Caco-2 (cell line): ENCODE measurements around the gene MAF. TPM values are rescaled to one million over a fixed set of nuclear protein-coding genes. Genes with fewer than 3 reads are reported as not detected.

ENCODE experiments used
- BruUV-seq: library from RNA; stranded (reverse); fragments of 400-500 nt; replicated peaks from 2 replicates; lab custom pipeline; 2021; lab: Mats Ljungman, UMichigan
- CTCF ChIA-PET: fragments of 300-600 bp; sonication (Branson Sonifier 250); formaldehyde crosslinking; loops from one replicate; lab custom pipeline; 2022; ENCODE audit warnings: antibody characterized with exemption; lab: Charles Lee
- POLR2A ChIA-PET: fragments of 300-600 bp; sonication (Branson Sonifier 250); formaldehyde crosslinking; loops from one replicate; lab custom pipeline; 2022; ENCODE audit warnings: antibody characterized with exemption; lab: Charles Lee
- DNase-seq, 2 experiments: peaks; one replicate each; pipeline versions ENCODE4 v3.0.0 to v3.0.0-alpha.2; 2020 to 2022
- H3K27me3 ChIP-seq: replicated peaks from 2 replicates; pipeline ENCODE4 v1.6.0; 2011; ENCODE audit warnings: low read length; ENCODE audit not compliant: control insufficient read depth, insufficient read depth
- H3K36me3 ChIP-seq: 2 replicates; pipeline ENCODE4 v1.5.1; 2011; ENCODE audit warnings: low read length; ENCODE audit not compliant: control insufficient read depth, insufficient read depth
- H3K4me1 ChIP-seq: fragments of 250-450 bp; sonication (Bioruptor Pico); 2 replicates; pipeline ENCODE4 v1.5.1; 2020; ENCODE audit warnings: mild to moderate bottlenecking
- H3K4me3 ChIP-seq: 2 replicates; pipeline ENCODE4 v1.5.1; 2011; ENCODE audit warnings: low read depth, mild to moderate bottlenecking, control low read depth, low read length
- H3K9me3 ChIP-seq: fragments of 250-450 bp; sonication (Bioruptor Pico); 2 replicates; pipeline ENCODE4 v1.5.1; 2020; ENCODE audit warnings: mild to moderate bottlenecking, moderate library complexity
- H3K27ac Mint-ChIP-seq: one replicate; pipeline ENCODE4 v1.8.0; 2022; ENCODE audit warnings: mixed read lengths; ENCODE audit not compliant: unreplicated experiment
- H3K27me3 Mint-ChIP-seq: one replicate; pipeline ENCODE4 v1.8.0; 2022; ENCODE audit warnings: mixed read lengths; ENCODE audit not compliant: insufficient read depth, unreplicated experiment
- H3K36me3 Mint-ChIP-seq: one replicate; pipeline ENCODE4 v1.8.0; 2022; ENCODE audit warnings: mild to moderate bottlenecking, mixed read lengths; ENCODE audit not compliant: insufficient read depth, unreplicated experiment
- H3K4me1 Mint-ChIP-seq: one replicate; pipeline ENCODE4 v1.8.0; 2022; ENCODE audit warnings: low read depth, mixed read lengths; ENCODE audit not compliant: unreplicated experiment
- H3K4me3 Mint-ChIP-seq: one replicate; pipeline ENCODE4 v1.8.0; 2022; ENCODE audit warnings: mild to moderate bottlenecking, moderate library complexity, mixed read lengths; ENCODE audit not compliant: unreplicated experiment
- H3K9me3 Mint-ChIP-seq: one replicate; pipeline ENCODE4 v1.8.0; 2022; ENCODE audit warnings: mixed read lengths; ENCODE audit not compliant: unreplicated experiment
- CTCF ChIP-seq, 2 experiments: fragments of 200-600 bp in 1 of 2; IDR thresholded peaks; 1 replicate in 1 of 2; 2 replicates in 1 of 2; pipeline versions ENCODE4 v1.5.1 to v1.8.0; 2011 to 2022; ENCODE audit warnings: antibody characterized with exemption in 1 of 2, control low read depth in 1 of 2, inconsistent platforms in 1 of 2, low read depth in 1 of 2, low read length in 1 of 2, mild to moderate bottlenecking in 1 of 2, moderate library complexity in 1 of 2; ENCODE audit not compliant: insufficient read depth in 1 of 2, severe bottlenecking in 1 of 2, unreplicated experiment in 1 of 2
- intact Hi-C: fragments of 100-400 bp; cut with micrococcal nuclease; formaldehyde crosslinking; loops from one replicate; pipeline ENCODE4 v1.10.0; 2022; ENCODE audit not compliant: unreplicated experiment
- total RNA-seq: library from RNA; stranded (reverse); gene quantifications from 2 replicates; pipeline ENCODE4 v1.2.3, GENCODE V29; 2022

The MAF gene
- total RNA-seq, 1 experiment from 2014 or later: 3.6 TPM

- H3K27ac Mint-ChIP-seq: no peak overlapping the region
- BruUV-seq: no TSS peak
- H3K4me3 ChIP-seq: no peak overlapping the region
- DNase-seq: no peak
- H3K36me3 Mint-ChIP-seq: no peaks in the 10 kb centered on the region
- H3K27me3 ChIP-seq: no peaks in the 10 kb centered on the region; the same call in none of the 2 replicates
- ChIA-PET CTCF (no interaction called here), POLR2A (no interaction called here)
- intact Hi-C loops: no loop called here
- no peaks in the 10 kb centered on the region for H3K4me1 Mint-ChIP-seq
- no peaks in the 10 kb centered on the region for H3K9me3 Mint-ChIP-seq
- H3K27me3 Mint-ChIP-seq: peaks cover 43% of the 10 kb centered on the region
- no peaks in the 10 kb centered on the region for H3K9me3 ChIP-seq
- H3K4me3 Mint-ChIP-seq: no peak overlapping the region
- no peaks in the 10 kb centered on the region for H3K36me3 ChIP-seq
- no peak for TF ChIP-seq CTCF (IDR thresholded peaks at IDR 0.05; ENCODE audit: insufficient read depth in 1 of 2, low read depth in 1 of 2, low read length in 1 of 2, severe bottlenecking in 1 of 2, unreplicated experiment in 1 of 2)
- H3K4me1 ChIP-seq: no peaks in the 10 kb centered on the region
These were observed 27.5 kb downstream of the MAF start for GRCh38 chr16:79573071-79573470.

GRCh38 chr16:79571903-79572535, 28.5 kb downstream of the MAF start:
- Histone ChIP-seq H3K4me3 (no peak overlapping the region), H3K27me3 (no peaks in the 10 kb centered on the region; the same call in none of the 2 replicates), H3K36me3 (no peaks in the 10 kb centered on the region), H3K9me3 (no peaks in the 10 kb centered on the region), H3K4me1 (no peaks in the 10 kb centered on the region)
- no peak overlapping the region for H3K4me3 Mint-ChIP-seq
- no peaks in the 10 kb centered on the region for H3K9me3 Mint-ChIP-seq
- POLR2A ChIA-PET: no interaction called here
- H3K27ac Mint-ChIP-seq: no peak overlapping the region
- CTCF ChIA-PET: no interaction called here
- intact Hi-C loops: no loop called here
- BruUV-seq: no TSS peak
- no peaks in the 10 kb centered on the region for H3K4me1 Mint-ChIP-seq
- peaks cover 35% of the 10 kb centered on the region for H3K27me3 Mint-ChIP-seq
- no peak for DNase-seq
- no peaks in the 10 kb centered on the region for H3K36me3 Mint-ChIP-seq
- TF ChIP-seq CTCF (IDR thresholded peaks at IDR 0.05; ENCODE audit: insufficient read depth in 1 of 2, low read depth in 1 of 2, low read length in 1 of 2, severe bottlenecking in 1 of 2, unreplicated experiment in 1 of 2): no peak

DNA sequence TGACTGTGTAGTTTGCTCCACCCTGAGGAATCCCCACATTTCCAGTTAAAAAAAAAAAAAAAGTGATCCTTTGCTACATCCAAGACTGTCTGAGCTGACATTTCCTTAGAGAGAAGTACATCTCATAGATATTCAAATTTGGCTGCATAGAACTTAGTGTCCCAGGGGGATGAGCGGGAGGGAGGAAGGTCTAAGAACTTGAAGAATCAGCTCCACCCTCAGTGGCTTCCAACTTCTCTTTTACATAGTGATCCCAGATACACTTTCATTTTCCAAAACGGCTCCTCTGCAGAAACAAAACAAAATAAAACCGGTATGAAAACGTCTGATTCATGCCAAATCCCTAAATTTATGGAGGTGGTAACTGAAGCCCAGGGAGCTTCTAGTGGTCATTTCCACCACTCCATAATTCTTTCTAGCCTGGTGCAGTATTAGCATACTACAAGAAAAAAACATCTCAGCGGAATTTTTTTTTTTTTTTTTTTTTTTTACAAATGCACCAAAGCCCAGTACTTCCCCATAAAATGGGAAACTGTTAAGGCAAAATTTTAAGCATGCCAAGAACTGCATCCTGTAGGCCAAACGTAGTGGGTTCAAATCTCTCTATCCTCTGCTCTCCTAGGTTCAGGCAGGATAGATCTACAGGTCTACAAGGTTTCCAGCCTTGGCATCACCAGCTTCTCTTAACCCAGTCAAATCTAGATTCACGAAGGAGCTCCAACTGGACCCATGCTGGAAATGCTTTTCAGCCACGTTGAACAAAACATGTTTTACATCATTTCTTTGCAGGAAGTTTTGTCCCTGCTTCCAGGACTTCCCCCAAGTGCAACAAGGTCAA, 29.3 kb downstream of the MAF start:
- Histone ChIP-seq H3K4me3 (no peak overlapping the region), H3K4me1 (no peaks in the 10 kb centered on the region)
- intact Hi-C loops: no loop called here

More for the DNA sequence above, 29.3 kb downstream of the MAF start:
- DNase-seq: no peak
- no peak overlapping the region for H3K4me3 Mint-ChIP-seq
- TF ChIP-seq CTCF (IDR thresholded peaks at IDR 0.05; ENCODE audit: insufficient read depth in 1 of 2, low read depth in 1 of 2, low read length in 1 of 2, severe bottlenecking in 1 of 2, unreplicated experiment in 1 of 2): no peak
- no peaks in the 10 kb centered on the region; the same call in none of the 2 replicates for H3K27me3 ChIP-seq
- CTCF ChIA-PET: no interaction called here
- no peak overlapping the region for H3K27ac Mint-ChIP-seq
- no peaks in the 10 kb centered on the region for H3K36me3 Mint-ChIP-seq
- H3K9me3 ChIP-seq: no peaks in the 10 kb centered on the region
- POLR2A ChIA-PET: no interaction called here
- no peaks in the 10 kb centered on the region for H3K36me3 ChIP-seq
- no peaks in the 10 kb centered on the region for H3K4me1 Mint-ChIP-seq
- BruUV-seq: no TSS peak
- no peaks in the 10 kb centered on the region for H3K9me3 Mint-ChIP-seq
- peaks cover 33% of the 10 kb centered on the region for H3K27me3 Mint-ChIP-seq
